ENCODE data around the gene SMAD4. TPM values are rescaled to one million over a fixed set of nuclear protein-coding genes. Genes with fewer than 3 reads are reported as not detected.
A peak's percentile ranks its signal among the peaks of the same experiment; 100 is the strongest.

SMAD4 gene
- total RNA-seq, 1 experiment from 2014 or later: 172 TPM

GRCh38 chr18:51044928-51045585, 15.0 kb downstream of the SMAD4 start:
- no peak overlapping the region for H3K4me2 ChIP-seq (ENCODE audit: insufficient read depth, insufficient read length, low read length)
- peaks cover 6% of the 10 kb centered on the region for H3K79me1 ChIP-seq (ENCODE audit: insufficient read depth, low read depth, low read length, poor library complexity, severe bottlenecking)
- Mint-ChIP-seq H3K36me3 (ENCODE audit: insufficient read depth in 1 of 3, low read depth in 3 of 3) (peaks cover 5 to 33% (median 17%) of the 10 kb centered on the region in 3 experiments), H3K27me3 (ENCODE audit: low read depth) (no peaks in the 10 kb centered on the region), H3K9me3 (no peaks in the 10 kb centered on the region; a peak in 1 of 5 replicates), H3K27ac (peak overlapping the region; percentile 53 to 95 (median 89); a peak in 6 of 7 replicates), H3K4me3 (peak overlapping the region in 1 of 2 experiments; percentile 1; a peak in 1 of 5 replicates), H3K4me1 (peaks cover 59 to 65% of the 10 kb centered on the region in 2 experiments)
- no peak overlapping the region for H3K56ac ChIP-seq (ENCODE audit: insufficient read length, low read depth, low read length)
- H2BK15ac ChIP-seq (ENCODE audit: low read depth, low read length): no peak overlapping the region
- H3K27ac ChIP-seq (ENCODE audit: insufficient read length, low read depth, low read length): no peak overlapping the region
- H3K27me3 ChIP-seq (ENCODE audit: insufficient read depth, low read length): no peaks in the 10 kb centered on the region
- H4K8ac ChIP-seq (replicated peaks; ENCODE audit: insufficient read length, low read depth, low read length): no peak overlapping the region
- no peaks in the 10 kb centered on the region for H3K23me2 ChIP-seq (ENCODE audit: insufficient read length, low read depth, low read length, poor library complexity, severe bottlenecking)
- DNase-seq: no peak
- no peak overlapping the region for H3K18ac ChIP-seq (ENCODE audit: insufficient read length, low read depth, low read length)
- H3K23ac ChIP-seq (ENCODE audit: insufficient read length, low read depth, low read length): no peak overlapping the region
- H3K14ac ChIP-seq (ENCODE audit: insufficient read depth, low read length): no peak overlapping the region
- no peak overlapping the region for H2BK120ac ChIP-seq (ENCODE audit: low read depth, low read length, poor library complexity, severe bottlenecking)
- no peaks in the 10 kb centered on the region for H3K9me3 ChIP-seq (ENCODE audit: control insufficient read depth, low read depth, low read length)
- no peaks in the 10 kb centered on the region; the same call in 1 of the 2 replicates for H3K4me1 ChIP-seq (ENCODE audit: insufficient read depth, low read length)
- H2BK5ac ChIP-seq (ENCODE audit: insufficient read length, low read length): no peak overlapping the region
- H4K91ac ChIP-seq (ENCODE audit: insufficient read length, low read depth, low read length): no peak overlapping the region
- H3K79me2 ChIP-seq (ENCODE audit: insufficient read depth, low read length): peaks cover 30% of the 10 kb centered on the region; the same call in 1 of the 2 replicates
- no peak overlapping the region for H2BK12ac ChIP-seq (ENCODE audit: insufficient read length, low read depth, low read length)
- no peak overlapping the region for H2AFZ ChIP-seq (ENCODE audit: low read length)
- H3T11ph ChIP-seq (ENCODE audit: low read length): no peak overlapping the region
- no peak overlapping the region for H2AK5ac ChIP-seq (ENCODE audit: insufficient read length, low read length)
- H3K4ac ChIP-seq (ENCODE audit: low read depth, low read length): no peak overlapping the region
- H3K9ac ChIP-seq (ENCODE audit: extremely low read depth, insufficient read length, low read length): no peak overlapping the region
- TF ChIP-seq, protein P1, sequence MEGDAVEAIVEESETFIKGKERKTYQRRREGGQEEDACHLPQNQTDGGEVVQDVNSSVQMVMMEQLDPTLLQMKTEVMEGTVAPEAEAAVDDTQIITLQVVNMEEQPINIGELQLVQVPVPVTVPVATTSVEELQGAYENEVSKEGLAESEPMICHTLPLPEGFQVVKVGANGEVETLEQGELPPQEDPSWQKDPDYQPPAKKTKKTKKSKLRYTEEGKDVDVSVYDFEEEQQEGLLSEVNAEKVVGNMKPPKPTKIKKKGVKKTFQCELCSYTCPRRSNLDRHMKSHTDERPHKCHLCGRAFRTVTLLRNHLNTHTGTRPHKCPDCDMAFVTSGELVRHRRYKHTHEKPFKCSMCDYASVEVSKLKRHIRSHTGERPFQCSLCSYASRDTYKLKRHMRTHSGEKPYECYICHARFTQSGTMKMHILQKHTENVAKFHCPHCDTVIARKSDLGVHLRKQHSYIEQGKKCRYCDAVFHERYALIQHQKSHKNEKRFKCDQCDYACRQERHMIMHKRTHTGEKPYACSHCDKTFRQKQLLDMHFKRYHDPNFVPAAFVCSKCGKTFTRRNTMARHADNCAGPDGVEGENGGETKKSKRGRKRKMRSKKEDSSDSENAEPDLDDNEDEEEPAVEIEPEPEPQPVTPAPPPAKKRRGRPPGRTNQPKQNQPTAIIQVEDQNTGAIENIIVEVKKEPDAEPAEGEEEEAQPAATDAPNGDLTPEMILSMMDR (conservative IDR thresholded peaks at IDR 0.05): no peak
- H2BK20ac ChIP-seq (ENCODE audit: low read depth, low read length, poor library complexity, severe bottlenecking): no peak overlapping the region
- H4K5ac ChIP-seq (ENCODE audit: insufficient read length, low read depth, low read length): no peak overlapping the region
- H4K20me1 ChIP-seq (ENCODE audit: control insufficient read depth, insufficient read depth, insufficient read length): no peaks in the 10 kb centered on the region
- no CpG with 5 or more reads among the region's 2 CpGs for WGBS (ENCODE audit: extremely low coverage, insufficient read length, low lambda C conversion rate)

Measured in H9 (cell line).